Astrocyte (in vitro differentiated cells and primary cell): Measurements from ENCODE around the gene HOMER1. TPM values are rescaled to one million over a fixed set of nuclear protein-coding genes. Genes with fewer than 3 reads are reported as not detected.

Experiments
- DNase-seq: peaks from one replicate; pipeline ENCODE4 v3.0.0-alpha.2; 2010; ENCODE audit warnings: low read depth
- FAIRE-seq: peaks from 2 replicates; lab custom pipeline; 2011; peaks lifted over from hg19 to GRCh38; lab: Jason Lieb, UNC
- H2AFZ ChIP-seq: 2 replicates; pipeline ENCODE4 v1.6.0; 2012; ENCODE audit warnings: low read depth, low read length, inconsistent platforms
- H3K27ac ChIP-seq: 2 replicates; pipeline ENCODE4 v1.5.1; 2011; ENCODE audit warnings: low read depth, low read length, inconsistent platforms
- H3K27me3 ChIP-seq: 2 replicates; pipeline ENCODE4 v1.6.0; 2011; ENCODE audit warnings: low read length, inconsistent platforms; ENCODE audit not compliant: insufficient read depth
- H3K36me3 ChIP-seq: 2 replicates; pipeline ENCODE4 v1.5.1; 2011; ENCODE audit warnings: low read length, inconsistent platforms; ENCODE audit not compliant: insufficient read depth
- H3K4me1 ChIP-seq: 2 replicates; pipeline ENCODE4 v1.5.1; 2011; ENCODE audit warnings: low read length, inconsistent platforms; ENCODE audit not compliant: insufficient read depth
- H3K4me2 ChIP-seq: 2 replicates; pipeline ENCODE4 v1.6.0; 2012; ENCODE audit warnings: low read length, inconsistent platforms
- H3K4me3 ChIP-seq: 2 replicates; pipeline ENCODE4 v1.5.1; 2011; ENCODE audit warnings: low read depth, mild to moderate bottlenecking, low read length, inconsistent platforms; ENCODE audit not compliant: insufficient read depth
- H3K79me2 ChIP-seq: 2 replicates; pipeline ENCODE4 v1.6.0; 2012; ENCODE audit warnings: mild to moderate bottlenecking, low read length, inconsistent platforms; ENCODE audit not compliant: insufficient read depth
- H3K9ac ChIP-seq: 2 replicates; pipeline ENCODE4 v1.6.0; 2012; ENCODE audit warnings: mild to moderate bottlenecking, low read length, inconsistent platforms
- H3K9me3 ChIP-seq: 2 replicates; pipeline ENCODE4 v1.5.1; 2012; ENCODE audit warnings: low read depth, mild to moderate bottlenecking, low read length, inconsistent platforms; ENCODE audit not compliant: insufficient read depth
- H4K20me1 ChIP-seq: 2 replicates; pipeline ENCODE4 v1.6.0; 2012; ENCODE audit warnings: low read length, inconsistent platforms; ENCODE audit not compliant: insufficient read depth
- H3K27ac Mint-ChIP-seq: one replicate; pipeline ENCODE4 v1.8.0; 2021; ENCODE audit warnings: mild to moderate bottlenecking, mixed read lengths; ENCODE audit not compliant: unreplicated experiment
- H3K27me3 Mint-ChIP-seq: one replicate; pipeline ENCODE4 v1.8.0; 2021; ENCODE audit warnings: low read depth, mixed read lengths; ENCODE audit not compliant: unreplicated experiment
- H3K36me3 Mint-ChIP-seq: one replicate; pipeline ENCODE4 v1.8.0; 2021; ENCODE audit warnings: low read depth, mixed read lengths; ENCODE audit not compliant: unreplicated experiment
- H3K4me1 Mint-ChIP-seq: one replicate; pipeline ENCODE4 v1.8.0; 2021; ENCODE audit warnings: low read depth, mixed read lengths; ENCODE audit not compliant: unreplicated experiment
- H3K4me3 Mint-ChIP-seq: one replicate; pipeline ENCODE4 v1.8.0; 2021; ENCODE audit warnings: mild to moderate bottlenecking, moderate library complexity, mixed read lengths; ENCODE audit not compliant: unreplicated experiment
- H3K9me3 Mint-ChIP-seq: one replicate; pipeline ENCODE4 v1.8.0; 2021; ENCODE audit warnings: mild to moderate bottlenecking, mixed read lengths; ENCODE audit not compliant: unreplicated experiment
- CTCF ChIP-seq: IDR thresholded peaks from 2 replicates; pipeline ENCODE4 v1.5.1; 2011; ENCODE audit warnings: low read depth, mild to moderate bottlenecking, inconsistent platforms, low read length, moderate library complexity; ENCODE audit not compliant: insufficient read depth
- EZH2 ChIP-seq: IDR thresholded peaks from 2 replicates; pipeline ENCODE4 v1.6.1; 2012; ENCODE audit warnings: mild to moderate bottlenecking, low read length, inconsistent platforms; ENCODE audit not compliant: insufficient read depth
- total RNA-seq: library from RNA; stranded (reverse); gene quantifications from 2 replicates; pipeline ENCODE4 v1.2.1, GENCODE V29; 2021

Gene HOMER1
- total RNA-seq, 1 donor from 2014 or later, result 26.9 TPM

DNA sequence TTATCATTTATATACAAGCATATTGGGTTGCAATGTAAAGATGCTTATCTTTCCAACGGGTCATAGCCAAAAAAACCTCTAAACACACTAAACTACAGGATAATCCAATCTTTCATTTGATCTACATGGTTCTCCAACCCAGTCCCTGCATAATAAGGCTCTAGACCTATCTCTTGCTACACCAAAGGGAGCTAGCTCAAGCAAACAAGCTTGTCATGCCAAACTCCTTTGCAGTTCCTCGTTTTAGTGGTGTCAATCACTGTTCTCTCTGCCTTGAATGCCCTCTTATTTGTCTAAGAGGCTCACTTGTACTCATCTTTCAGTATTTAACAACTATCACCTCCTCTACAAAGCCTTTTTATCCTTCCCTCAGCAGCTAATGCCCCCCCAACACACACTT is 5.6 kb downstream of the HOMER1 start:
- Mint-ChIP-seq H3K9me3 (no peaks in the 10 kb centered on the region), H3K36me3 (peaks cover 4% of the 10 kb centered on the region), H3K4me1 (peaks cover 40% of the 10 kb centered on the region), H3K27ac (no peak overlapping the region), H3K27me3 (no peaks in the 10 kb centered on the region), H3K4me3 (no peak overlapping the region)
- peaks cover 6% of the 10 kb centered on the region for H3K4me1 ChIP-seq
- H3K79me2 ChIP-seq, result peaks cover 55% of the 10 kb centered on the region
- no peaks in the 10 kb centered on the region for H3K27me3 ChIP-seq
- TF ChIP-seq CTCF, result no peak
- no peak for TF ChIP-seq EZH2
- no peak overlapping the region for H3K9ac ChIP-seq
- no peak for FAIRE-seq
- DNase-seq, result no peak
- no peak overlapping the region for H3K4me3 ChIP-seq
- H3K4me2 ChIP-seq, result no peak overlapping the region
- H3K27ac ChIP-seq, result no peak overlapping the region
- no peaks in the 10 kb centered on the region for H3K36me3 ChIP-seq
- peaks cover 50% of the 10 kb centered on the region for H4K20me1 ChIP-seq
- no peaks in the 10 kb centered on the region for H3K9me3 ChIP-seq
- H2AFZ ChIP-seq, result no peak overlapping the region

GRCh38 chr5:79507251-79508205 is 6.4 kb downstream of the HOMER1 start:
- Histone ChIP-seq H3K27me3 (no peaks in the 10 kb centered on the region), H3K9me3 (no peaks in the 10 kb centered on the region), H3K27ac (no peak overlapping the region), H3K4me3 (no peak overlapping the region), H3K4me1 (peaks cover 3% of the 10 kb centered on the region), H2AFZ (no peak overlapping the region), H3K79me2 (peaks cover 50% of the 10 kb centered on the region), H3K36me3 (no peaks in the 10 kb centered on the region), H3K9ac (no peak overlapping the region), H3K4me2 (no peak overlapping the region), H4K20me1 (peaks cover 44% of the 10 kb centered on the region)
- Mint-ChIP-seq H3K36me3 (peaks cover 4% of the 10 kb centered on the region), H3K4me1 (peaks cover 40% of the 10 kb centered on the region), H3K27me3 (no peaks in the 10 kb centered on the region), H3K4me3 (peak overlapping the region; percentile 20), H3K27ac (no peak overlapping the region), H3K9me3 (no peaks in the 10 kb centered on the region)
- FAIRE-seq (no peak), DNase-seq (no peak)
- TF ChIP-seq EZH2 (no peak), CTCF (no peak)

DNA sequence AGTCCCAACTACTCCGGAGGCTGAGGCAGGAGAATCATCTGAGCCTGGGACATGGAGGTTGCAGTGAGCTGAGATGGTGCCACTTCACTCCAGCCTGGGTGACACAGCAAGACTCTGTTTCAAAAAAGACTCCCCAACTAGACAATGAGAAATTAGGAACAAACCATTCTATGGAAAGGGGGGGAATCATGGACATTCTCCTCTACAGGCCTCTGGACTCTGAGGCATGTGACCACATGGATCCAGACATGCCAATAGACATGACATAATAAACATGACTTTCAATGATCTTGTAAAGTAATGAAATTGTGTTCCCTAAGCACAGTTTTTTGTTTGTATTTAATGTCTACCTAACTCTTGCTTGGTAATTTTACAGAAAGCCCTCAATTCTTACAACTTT is 8.8 kb downstream of the HOMER1 start:
- no peaks in the 10 kb centered on the region for H3K4me1 ChIP-seq
- H3K79me2 ChIP-seq, result peaks cover 27% of the 10 kb centered on the region
- DNase-seq, result no peak
- H2AFZ ChIP-seq, result no peak overlapping the region
- Mint-ChIP-seq H3K27me3 (no peaks in the 10 kb centered on the region), H3K9me3 (no peaks in the 10 kb centered on the region), H3K4me1 (peaks cover 31% of the 10 kb centered on the region), H3K27ac (no peak overlapping the region), H3K4me3 (no peak overlapping the region), H3K36me3 (peaks cover 4% of the 10 kb centered on the region)
- no peak overlapping the region for H3K9ac ChIP-seq
- no peak overlapping the region for H3K27ac ChIP-seq
- FAIRE-seq, result no peak
- H3K27me3 ChIP-seq, result no peaks in the 10 kb centered on the region
- no peaks in the 10 kb centered on the region for H3K36me3 ChIP-seq
- no peak overlapping the region for H3K4me3 ChIP-seq
- no peak for TF ChIP-seq CTCF
- TF ChIP-seq EZH2, result no peak
- peaks cover 20% of the 10 kb centered on the region for H4K20me1 ChIP-seq
- H3K9me3 ChIP-seq, result no peaks in the 10 kb centered on the region
- H3K4me2 ChIP-seq, result no peak overlapping the region
